H9 (cell line): ENCODE data around the gene CFAP54. TPM values are rescaled to one million over a fixed set of nuclear protein-coding genes. Genes with fewer than 3 reads are reported as not detected.

ENCODE experiments used
- DNase-seq: peaks from one replicate; pipeline ENCODE4 v3.0.0-alpha.2; 2017
- H2AFZ ChIP-seq: one replicate; pipeline ENCODE4 v1.6.1; 2013; ENCODE audit warnings: mild to moderate bottlenecking, low read length, control low read depth, moderate library complexity
- H2AK5ac ChIP-seq: 2 replicates; pipeline ENCODE4 v1.6.1; 2013; ENCODE audit warnings: low read length, control low read depth, mixed read lengths; ENCODE audit not compliant: insufficient read length
- H2BK120ac ChIP-seq: one replicate; pipeline ENCODE4 v1.6.1; 2013; ENCODE audit warnings: low read depth, mild to moderate bottlenecking, low read length, control low read depth, inconsistent platforms; ENCODE audit not compliant: poor library complexity, severe bottlenecking
- H2BK12ac ChIP-seq: 2 replicates; pipeline ENCODE4 v1.6.1; 2013; ENCODE audit warnings: low read length, control low read depth, mixed read lengths, low read depth; ENCODE audit not compliant: insufficient read length
- H2BK15ac ChIP-seq: 2 replicates; pipeline ENCODE4 v1.6.1; 2013; ENCODE audit warnings: low read depth, low read length, control low read depth
- H2BK20ac ChIP-seq: one replicate; pipeline ENCODE4 v1.6.1; 2013; ENCODE audit warnings: low read depth, mild to moderate bottlenecking, low read length, control low read depth, inconsistent platforms; ENCODE audit not compliant: poor library complexity, severe bottlenecking
- H2BK5ac ChIP-seq: 2 replicates; pipeline ENCODE4 v1.6.1; 2013; ENCODE audit warnings: low read length, control low read depth, mixed read lengths; ENCODE audit not compliant: insufficient read length
- H3K14ac ChIP-seq: 2 replicates; pipeline ENCODE4 v1.6.1; 2013; ENCODE audit warnings: low read length, control low read depth; ENCODE audit not compliant: insufficient read depth
- H3K18ac ChIP-seq: 2 replicates; pipeline ENCODE4 v1.6.1; 2013; ENCODE audit warnings: low read depth, mild to moderate bottlenecking, mixed read lengths, low read length, control low read depth; ENCODE audit not compliant: insufficient read length
- H3K23ac ChIP-seq: 2 replicates; pipeline ENCODE4 v1.6.1; 2013; ENCODE audit warnings: low read length, control low read depth, mixed read lengths, low read depth; ENCODE audit not compliant: insufficient read length
- H3K23me2 ChIP-seq: 2 replicates; pipeline ENCODE4 v1.6.1; 2013; ENCODE audit warnings: low read depth, mild to moderate bottlenecking, mixed read lengths, low read length, control low read depth; ENCODE audit not compliant: insufficient read length, poor library complexity, severe bottlenecking
- H3K27ac ChIP-seq: 2 replicates; pipeline ENCODE4 v1.5.1; 2013; ENCODE audit warnings: low read length, control low read depth, mixed read lengths, low read depth; ENCODE audit not compliant: insufficient read length
- H3K27me3 ChIP-seq: 2 replicates; pipeline ENCODE4 v1.6.1; 2013; ENCODE audit warnings: low read length, control low read depth, inconsistent platforms; ENCODE audit not compliant: insufficient read depth
- H3K4ac ChIP-seq: 2 replicates; pipeline ENCODE4 v1.6.1; 2013; ENCODE audit warnings: low read depth, mild to moderate bottlenecking, control low read depth, inconsistent platforms, low read length, moderate library complexity
- H3K4me1 ChIP-seq: 2 replicates; pipeline ENCODE4 v1.6.1; 2013; ENCODE audit warnings: low read length, control low read depth, inconsistent platforms; ENCODE audit not compliant: insufficient read depth
- H3K4me2 ChIP-seq: 2 replicates; pipeline ENCODE4 v1.6.1; 2013; ENCODE audit warnings: low read length, control low read depth, mixed read lengths; ENCODE audit not compliant: insufficient read length, insufficient read depth
- H3K56ac ChIP-seq: 2 replicates; pipeline ENCODE4 v1.6.1; 2013; ENCODE audit warnings: low read depth, mild to moderate bottlenecking, mixed read lengths, low read length, control low read depth; ENCODE audit not compliant: insufficient read length
- H3K79me1 ChIP-seq: 2 replicates; pipeline ENCODE4 v1.6.1; 2013; ENCODE audit warnings: low read depth, mild to moderate bottlenecking, moderate library complexity, low read length, control low read depth, inconsistent platforms; ENCODE audit not compliant: insufficient read depth, poor library complexity, severe bottlenecking
- H3K79me2 ChIP-seq: 2 replicates; pipeline ENCODE4 v1.6.1; 2013; ENCODE audit warnings: low read length, control low read depth, inconsistent platforms; ENCODE audit not compliant: insufficient read depth
- H3K9ac ChIP-seq: 2 replicates; pipeline ENCODE4 v1.6.1; 2013; ENCODE audit warnings: low read length, control low read depth, mixed read lengths; ENCODE audit not compliant: insufficient read length; ENCODE audit errors: extremely low read depth
- H3K9me3 ChIP-seq: one replicate; pipeline ENCODE4 v1.6.1; 2013; ENCODE audit warnings: low read depth, low read length, inconsistent platforms; ENCODE audit not compliant: control insufficient read depth
- H3T11ph ChIP-seq: one replicate; pipeline ENCODE4 v1.6.1; 2013; ENCODE audit warnings: mild to moderate bottlenecking, low read length, control low read depth, inconsistent platforms
- H4K20me1 ChIP-seq: one replicate; pipeline ENCODE4 v1.6.1; 2013; ENCODE audit not compliant: control insufficient read depth, insufficient read length, insufficient read depth
- H4K5ac ChIP-seq: 2 replicates; pipeline ENCODE4 v1.6.1; 2013; ENCODE audit warnings: low read depth, mild to moderate bottlenecking, mixed read lengths, low read length, control low read depth; ENCODE audit not compliant: insufficient read length
- H4K8ac ChIP-seq: replicated peaks from 2 replicates; pipeline ENCODE4 v1.6.1; 2013; ENCODE audit warnings: low read length, control low read depth, mixed read lengths, low read depth; ENCODE audit not compliant: insufficient read length
- H4K91ac ChIP-seq: 2 replicates; pipeline ENCODE4 v1.6.1; 2013; ENCODE audit warnings: low read depth, mild to moderate bottlenecking, moderate library complexity, mixed read lengths, low read length, control low read depth; ENCODE audit not compliant: insufficient read length
- H3K27ac Mint-ChIP-seq, 3 experiments: 2 replicates in 2 of 3; 3 replicates in 1 of 3; pipeline ENCODE4 v1.8.0; 2020 to 2021; ENCODE audit warnings: mixed read lengths in 3 of 3, mild to moderate bottlenecking in 1 of 3, moderate library complexity in 1 of 3
- H3K27me3 Mint-ChIP-seq: 2 replicates; pipeline ENCODE4 v1.8.0; 2021; ENCODE audit warnings: low read depth, mild to moderate bottlenecking, moderate library complexity, mixed read lengths
- H3K36me3 Mint-ChIP-seq, 3 experiments: 2 replicates in 2 of 3; 3 replicates in 1 of 3; pipeline ENCODE4 v1.8.0; 2020 to 2021; ENCODE audit warnings: low read depth in 3 of 3, mixed read lengths in 3 of 3; ENCODE audit not compliant: insufficient read depth in 1 of 3
- H3K4me1 Mint-ChIP-seq, 2 experiments: 2 replicates each; pipeline ENCODE4 v1.8.0; 2020; ENCODE audit warnings: mixed read lengths in 2 of 2
- H3K4me3 Mint-ChIP-seq, 2 experiments: 2 replicates in 1 of 2; 3 replicates in 1 of 2; pipeline ENCODE4 v1.8.0; 2020 to 2021; ENCODE audit warnings: mild to moderate bottlenecking in 2 of 2, mixed read lengths in 2 of 2, moderate library complexity in 1 of 2
- H3K9me3 Mint-ChIP-seq, 2 experiments: 2 replicates in 1 of 2; 3 replicates in 1 of 2; pipeline ENCODE4 v1.8.0; 2020; ENCODE audit warnings: mild to moderate bottlenecking in 2 of 2, mixed read lengths in 2 of 2, moderate library complexity in 1 of 2
- CTCF ChIP-seq: fragments of 200-600 bp; sonication (generic); conservative IDR thresholded peaks from 3 replicates; pipeline ENCODE4 v1.8.0; 2021; ENCODE audit warnings: antibody characterized with exemption, mild to moderate bottlenecking
- total RNA-seq: library from RNA; stranded (reverse); gene quantifications from 2 replicates; pipeline ENCODE4 v1.2.1, GENCODE V29; 2021

Gene CFAP54
- total RNA-seq, 1 experiment from 2014 or later: 0.24 TPM

GRCh38 chr12:96901175-96901574 is 411.8 kb downstream of the CFAP54 start:
- Mint-ChIP-seq H3K27ac (no peak overlapping the region), H3K4me3 (no peak overlapping the region), H3K27me3 (no peaks in the 10 kb centered on the region), H3K4me1 (no peaks in the 10 kb centered on the region), H3K9me3 (no peaks in the 10 kb centered on the region; a peak in 1 of 5 replicates), H3K36me3 (no peaks in the 10 kb centered on the region)
- H3K18ac ChIP-seq: no peak overlapping the region
- H3K23me2 ChIP-seq: no peaks in the 10 kb centered on the region
- no peaks in the 10 kb centered on the region for H3K27me3 ChIP-seq
- TF ChIP-seq CTCF: no peak
- no peak for DNase-seq
- H4K91ac ChIP-seq: no peak overlapping the region
- H2BK120ac ChIP-seq: no peak overlapping the region
- no peak overlapping the region for H3K56ac ChIP-seq
- no peak overlapping the region for H4K8ac ChIP-seq
- no peak overlapping the region for H3K9ac ChIP-seq
- no peak overlapping the region for H3K14ac ChIP-seq
- H3K4me1 ChIP-seq: no peaks in the 10 kb centered on the region
- H2BK12ac ChIP-seq: no peak overlapping the region
- H3K4me2 ChIP-seq: no peak overlapping the region
- no peak overlapping the region for H3K4ac ChIP-seq
- H2AK5ac ChIP-seq: no peak overlapping the region
- H2AFZ ChIP-seq: no peak overlapping the region
- no peak overlapping the region for H2BK20ac ChIP-seq
- H3K27ac ChIP-seq: no peak overlapping the region
- H4K5ac ChIP-seq: no peak overlapping the region
- H3K9me3 ChIP-seq: no peaks in the 10 kb centered on the region
- no peaks in the 10 kb centered on the region for H3K79me1 ChIP-seq
- H3K79me2 ChIP-seq: no peaks in the 10 kb centered on the region
- H3K23ac ChIP-seq: no peak overlapping the region
- no peak overlapping the region for H2BK5ac ChIP-seq
- H4K20me1 ChIP-seq: no peaks in the 10 kb centered on the region
- H2BK15ac ChIP-seq: no peak overlapping the region
- H3T11ph ChIP-seq: no peak overlapping the region
